NCI-H345 treated with DMSO at 0.1 percent for 48 hours (cell line): Measurements from ENCODE around the gene TMEM170A.
"Not testable (repeated sequence)": the region's sequence is repeated elsewhere in the genome, so short reads cannot be mapped to it uniquely, and the experiment has no call there.

ENCODE experiments used
- DNase-seq: peaks from one replicate; lab custom pipeline; 2025; ENCODE audit not compliant: unreplicated experiment; lab: John Stamatoyannopoulos, UW

TMEM170A gene

GRCh38 chr16:75482434-75483205 lies 18.1 kb upstream of the TMEM170A start:
- DNase-seq = no peak

GRCh38 chr16:75481475-75481874 lies 17.0 kb upstream of the TMEM170A start:
- no peak for DNase-seq

DNA sequence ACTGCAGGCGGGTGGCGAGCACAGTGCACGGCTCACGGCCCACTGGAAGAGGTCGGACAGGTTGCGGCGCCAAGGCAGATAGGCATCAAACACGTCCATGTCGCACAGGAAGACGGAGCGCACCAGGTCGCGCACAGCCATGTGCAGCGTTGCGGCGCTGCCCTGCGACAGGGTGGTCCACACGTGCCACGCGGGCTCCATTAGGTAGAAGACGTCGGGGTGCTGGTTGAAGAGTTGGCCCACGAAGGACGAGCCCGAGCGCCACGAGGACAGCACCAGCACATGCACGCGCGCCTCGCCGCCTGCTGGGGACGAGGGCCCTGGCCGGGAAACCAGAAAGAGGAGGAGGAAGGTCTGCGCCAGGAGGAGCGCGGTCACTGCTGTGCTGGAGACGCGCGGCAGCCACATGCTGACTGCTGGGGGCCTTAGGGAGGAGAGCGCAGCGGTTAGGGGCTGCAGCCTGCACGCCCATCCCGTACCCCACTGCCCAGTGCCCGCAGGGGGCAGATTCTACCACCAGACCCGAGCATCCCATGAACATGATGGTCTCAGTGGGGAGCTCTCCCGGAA lies 15.0 kb upstream of the TMEM170A start:
- DNase-seq = no peak

GRCh38 chr16:75478480-75479345 lies 14.2 kb upstream of the TMEM170A start:
- DNase-seq = no peak

DNA sequence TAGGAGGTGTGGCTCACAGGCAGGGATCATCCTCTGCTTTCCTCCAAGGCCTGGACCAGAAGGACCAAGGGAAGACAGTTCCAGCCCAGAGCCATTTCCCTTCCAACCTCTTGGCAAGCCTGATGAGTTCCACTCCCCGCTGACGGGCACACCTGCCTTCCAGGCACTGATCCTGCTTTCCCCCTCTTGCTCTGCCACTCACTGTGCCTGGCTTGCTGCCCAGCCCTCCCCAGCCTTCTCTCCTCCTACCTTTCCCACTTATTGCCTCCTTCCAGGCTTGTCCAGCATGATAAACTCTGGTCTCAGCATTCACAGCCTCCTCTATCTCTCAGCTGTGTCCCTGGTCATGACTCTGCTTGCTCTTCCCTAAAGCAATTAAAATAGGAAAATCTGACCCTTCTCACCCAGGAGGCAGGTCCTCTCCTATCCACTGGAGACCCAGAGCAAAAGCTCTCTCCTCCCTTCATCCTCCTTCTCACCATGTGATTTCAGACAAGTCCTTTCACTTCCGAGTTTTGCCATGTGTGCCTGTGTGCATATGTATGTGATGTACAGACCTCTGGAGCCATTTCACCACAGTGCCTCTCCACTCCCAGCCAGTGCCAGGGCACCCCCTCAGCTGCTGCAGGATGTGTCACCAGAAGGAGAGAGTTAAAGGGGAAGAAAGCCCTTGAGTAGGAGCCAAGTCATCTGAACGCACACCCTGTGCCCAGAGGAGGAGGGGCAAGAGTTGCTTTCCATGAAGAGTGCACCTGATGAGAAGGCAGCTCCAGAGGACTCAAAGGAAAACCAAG lies 13.4 kb upstream of the TMEM170A start:
- peak; percentile 24 for DNase-seq

DNA sequence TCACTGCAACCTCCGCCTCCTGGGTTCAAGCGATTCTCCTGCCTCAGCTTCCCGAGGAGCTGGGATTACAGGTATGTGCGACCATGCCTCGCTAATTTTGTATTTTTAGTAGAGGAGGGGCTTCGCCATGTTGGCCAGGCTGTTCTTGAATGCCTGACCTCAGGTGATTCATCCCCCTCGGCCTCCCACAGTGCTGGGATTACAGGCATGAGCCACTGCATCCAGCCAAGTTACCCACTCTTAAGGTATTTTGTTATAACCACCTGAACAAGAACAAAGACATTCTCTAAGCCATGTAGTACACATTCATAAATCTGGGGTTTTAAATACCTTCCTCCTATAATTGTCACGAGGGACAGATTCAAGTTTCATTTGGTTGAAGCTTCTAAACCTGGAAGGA lies 12.3 kb upstream of the TMEM170A start:
- DNase-seq = no peak

DNA sequence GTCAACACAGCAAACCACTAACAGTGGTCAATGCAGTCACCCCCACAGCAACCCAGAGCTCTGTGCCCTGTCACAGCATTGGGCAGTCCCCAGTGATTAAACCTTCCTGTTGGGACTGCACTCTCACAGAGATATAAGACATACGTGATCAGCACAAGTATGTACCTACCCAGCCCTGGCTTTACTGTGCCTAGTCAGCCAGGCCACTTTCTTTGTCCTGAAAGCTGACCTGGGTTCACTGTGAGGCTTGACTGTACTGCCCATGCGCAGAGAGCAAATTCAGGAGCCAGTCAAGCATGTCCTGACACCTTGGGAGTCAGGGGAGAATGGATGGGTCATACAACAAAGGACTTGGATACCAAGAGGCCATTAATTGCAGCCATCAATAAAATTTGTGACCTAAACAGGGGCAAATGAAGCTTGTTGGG lies 10.9 kb upstream of the TMEM170A start:
- no peak for DNase-seq

- no peak for DNase-seq
These were observed 8.7 kb upstream of the TMEM170A start for GRCh38 chr16:75472908-75473877.

DNA sequence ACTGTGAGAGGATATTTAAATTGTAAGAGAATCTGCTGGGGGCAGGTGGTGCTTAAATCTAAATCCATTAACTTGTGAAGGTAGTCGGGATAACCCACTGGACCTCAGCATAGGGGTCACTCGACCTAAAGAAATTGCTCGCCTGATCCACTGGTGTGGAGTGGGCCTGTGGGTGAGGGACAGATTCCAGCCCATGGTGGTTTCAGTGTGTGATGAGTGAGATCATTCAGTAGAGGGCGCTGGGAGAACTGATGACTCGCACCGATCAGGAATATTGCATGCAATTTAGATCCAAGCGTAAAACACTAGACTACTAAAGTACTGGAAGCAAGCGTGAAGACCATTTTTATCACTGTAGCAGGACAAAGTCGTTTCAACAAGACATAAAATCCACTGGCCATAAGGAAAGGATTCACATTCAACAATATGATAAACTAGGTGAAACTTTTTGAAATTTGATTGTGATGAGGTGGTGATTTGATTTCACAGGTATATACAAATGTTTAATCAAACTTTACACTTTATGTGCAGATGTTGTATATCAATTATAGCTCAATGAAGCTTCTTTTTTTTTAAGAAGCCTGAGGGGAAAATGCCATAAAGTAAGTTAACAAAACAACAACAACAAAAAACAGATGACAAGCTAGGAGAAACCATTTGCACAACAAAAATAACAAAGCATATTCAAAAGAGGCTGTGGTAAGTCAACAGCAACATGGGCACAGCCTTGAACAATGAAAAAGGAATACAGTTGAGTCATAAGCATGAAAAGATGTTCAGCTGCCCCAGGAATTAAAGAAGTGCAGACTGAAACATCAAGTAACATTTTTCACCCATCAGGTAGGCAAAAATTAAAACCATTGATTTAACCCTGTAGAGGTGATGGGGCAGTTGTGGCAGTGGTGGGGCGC lies 7.5 kb upstream of the TMEM170A start:
- DNase-seq = peak; percentile 38

DNA sequence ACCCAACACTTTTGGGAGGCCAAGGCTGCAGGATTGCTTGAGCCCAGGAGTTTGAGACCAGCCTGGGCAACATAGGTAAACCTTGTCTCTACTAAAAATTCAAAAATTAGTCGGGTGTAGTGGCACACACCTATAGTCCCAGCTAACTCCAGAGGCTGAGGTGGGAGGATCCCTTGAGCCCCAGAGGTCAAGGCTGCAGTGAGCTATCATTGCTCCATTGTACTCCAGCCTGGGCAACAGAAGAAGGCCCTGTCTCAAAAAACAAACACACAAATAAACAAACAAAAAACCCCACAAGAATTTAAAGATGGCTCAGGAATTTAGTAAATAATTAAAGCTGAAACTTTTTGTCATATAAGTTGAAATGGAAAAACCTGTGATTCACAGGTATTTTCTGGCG lies 2.3 kb upstream of the TMEM170A start:
- no peak for DNase-seq

GRCh38 chr16:75463389-75464121 lies 934 bp downstream of the TMEM170A start:
- DNase-seq = not testable (repeated sequence)

DNA sequence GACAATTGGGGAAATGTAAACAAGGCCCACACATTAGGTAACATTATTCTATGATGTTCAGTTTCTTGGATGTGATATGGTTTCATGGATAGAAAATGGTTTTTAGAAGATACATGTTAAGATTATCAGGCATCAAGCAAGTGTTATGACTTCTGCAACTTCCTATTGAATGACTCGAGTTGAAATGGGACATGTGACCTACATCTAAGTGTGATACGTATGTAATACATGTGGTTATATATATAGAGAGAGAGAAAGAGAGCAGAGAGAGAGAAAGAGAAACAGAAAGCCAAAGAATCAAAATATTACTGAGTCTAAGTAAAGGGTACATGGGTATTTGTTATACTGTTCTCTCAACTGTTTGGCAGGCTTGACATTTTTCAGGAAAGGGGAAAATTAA lies 1.7 kb downstream of the TMEM170A start:
- DNase-seq = no peak

DNA sequence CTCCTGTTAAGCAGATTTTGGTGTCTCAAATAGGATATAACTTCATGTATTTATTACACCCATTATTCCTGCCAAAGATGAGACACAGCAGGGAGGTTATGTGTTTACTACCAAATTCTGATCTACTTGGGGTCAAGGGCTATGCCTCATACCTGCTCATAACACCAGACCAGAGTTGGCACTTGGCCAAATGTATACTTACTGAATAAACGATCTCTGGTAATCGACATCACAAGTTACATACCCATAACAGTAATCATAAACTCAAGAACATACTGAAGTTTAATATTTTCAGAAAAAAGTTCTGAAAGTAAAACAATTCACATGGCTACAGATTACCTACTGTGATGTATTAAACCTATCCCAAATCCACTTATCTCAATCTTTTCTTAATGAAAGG lies 2.9 kb downstream of the TMEM170A start:
- DNase-seq = no peak

DNA sequence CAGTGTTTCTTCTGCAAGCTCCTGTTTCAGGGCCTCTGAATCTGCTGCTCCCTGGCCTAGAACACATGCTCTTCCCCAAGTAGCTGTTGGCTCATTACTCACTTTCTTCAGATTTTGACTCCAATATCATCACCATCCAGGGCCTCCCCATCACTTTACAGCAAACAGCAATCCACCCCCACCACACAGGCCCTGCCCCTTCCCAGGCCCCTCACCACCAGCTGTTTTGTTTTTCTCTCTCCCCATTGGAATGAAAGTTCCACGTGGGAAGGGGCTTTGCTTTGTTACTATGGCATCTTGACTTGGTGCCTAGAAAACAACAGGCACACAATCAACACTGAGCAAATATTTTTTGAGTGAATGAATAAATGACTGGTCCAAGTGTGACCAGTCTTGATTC lies 4.0 kb downstream of the TMEM170A start:
- DNase-seq = no peak

DNA sequence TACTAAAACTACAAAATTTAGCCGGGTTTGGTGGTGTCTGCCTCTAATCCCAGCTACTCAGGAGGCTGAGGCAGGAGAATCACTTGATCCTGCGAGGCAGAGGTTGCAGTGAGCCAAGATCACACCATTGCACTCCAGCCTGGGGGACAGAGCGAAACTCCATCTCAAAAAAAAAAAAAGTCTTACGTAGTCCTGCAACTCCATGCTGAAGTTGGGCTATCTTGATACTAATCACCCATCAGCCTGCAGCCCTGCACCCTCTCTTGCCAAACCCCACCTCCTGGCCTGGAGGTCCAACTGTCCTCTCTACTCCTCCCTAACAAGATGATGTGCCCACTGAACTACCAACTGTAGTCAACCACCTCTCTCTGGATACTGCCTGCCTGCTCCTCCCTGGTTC lies 4.8 kb downstream of the TMEM170A start:
- no peak for DNase-seq

DNA sequence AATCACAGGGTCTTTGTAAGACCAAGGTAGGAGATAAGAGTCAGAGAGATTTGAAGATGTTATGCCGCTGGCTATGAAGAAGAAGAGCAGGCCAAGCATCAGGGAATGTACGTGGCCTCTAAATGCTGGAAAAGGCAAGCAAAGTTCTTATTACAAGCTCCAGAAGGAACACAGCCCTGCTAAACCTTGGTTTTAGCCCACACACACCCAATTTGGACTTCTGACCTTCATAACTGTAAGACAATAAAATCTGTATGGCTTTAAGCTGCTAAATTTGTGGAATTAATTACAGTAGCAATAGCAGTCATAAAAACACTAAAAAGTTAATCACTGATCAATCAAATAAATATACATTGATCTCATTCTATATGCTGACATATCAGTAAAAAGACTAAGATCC lies 6.0 kb downstream of the TMEM170A start:
- no peak for DNase-seq

DNA sequence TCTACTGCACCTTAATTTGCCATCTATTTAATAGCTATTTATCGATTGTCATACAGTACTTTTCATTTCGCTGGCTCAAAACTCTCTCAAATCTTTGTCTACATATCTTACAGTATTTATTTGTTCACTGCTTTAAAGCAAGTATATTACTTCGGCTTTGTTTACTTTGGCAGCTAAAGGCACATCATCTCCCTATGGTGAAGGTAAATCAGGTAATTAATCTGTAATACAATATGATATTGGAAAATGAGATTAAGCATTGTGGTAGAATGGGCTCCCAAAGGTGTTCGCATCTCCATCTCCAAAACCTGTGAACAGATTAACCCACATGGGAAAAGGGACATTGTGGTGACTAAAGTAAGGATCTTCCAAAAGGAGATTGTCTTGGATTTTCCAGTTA lies 6.5 kb downstream of the TMEM170A start:
- DNase-seq = no peak

- no peak for DNase-seq
These were observed 6.9 kb downstream of the TMEM170A start for GRCh38 chr16:75457485-75458021.
